ENCODE measurements around the gene BICRA.
"Not testable (repeated sequence)": the region's sequence is repeated elsewhere in the genome, so short reads cannot be mapped to it uniquely, and the experiment has no call there.

BICRA gene

GRCh38 chr19:47608969-47609905 lies at the start of gene BICRA:
TSS of gene BICRA (plus strand) at chr19:47609134. CDS start at chr19:47673575, 64,441 bp downstream.
- peak; percentile 78 for DNase-seq

DNA sequence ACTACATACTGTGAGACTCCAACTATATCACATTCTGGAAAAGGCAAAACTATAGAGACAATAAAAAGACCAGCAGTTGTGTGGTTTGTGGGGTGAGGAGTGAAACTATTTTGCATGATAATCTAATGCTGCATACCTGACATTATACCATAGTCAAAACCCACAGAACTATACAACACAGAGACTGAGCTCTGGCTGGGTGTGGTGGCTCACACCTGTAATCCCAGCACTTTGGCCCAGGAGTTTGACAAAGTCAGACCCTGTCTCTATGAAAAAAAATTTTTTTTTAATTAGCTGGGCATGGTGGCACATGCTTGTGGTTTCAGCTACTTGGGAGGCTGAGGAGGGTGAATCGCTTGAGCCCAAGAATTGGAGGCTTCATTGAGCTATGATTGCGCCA lies 47.9 kb upstream of the BICRA start:
- no peak for DNase-seq

DNA sequence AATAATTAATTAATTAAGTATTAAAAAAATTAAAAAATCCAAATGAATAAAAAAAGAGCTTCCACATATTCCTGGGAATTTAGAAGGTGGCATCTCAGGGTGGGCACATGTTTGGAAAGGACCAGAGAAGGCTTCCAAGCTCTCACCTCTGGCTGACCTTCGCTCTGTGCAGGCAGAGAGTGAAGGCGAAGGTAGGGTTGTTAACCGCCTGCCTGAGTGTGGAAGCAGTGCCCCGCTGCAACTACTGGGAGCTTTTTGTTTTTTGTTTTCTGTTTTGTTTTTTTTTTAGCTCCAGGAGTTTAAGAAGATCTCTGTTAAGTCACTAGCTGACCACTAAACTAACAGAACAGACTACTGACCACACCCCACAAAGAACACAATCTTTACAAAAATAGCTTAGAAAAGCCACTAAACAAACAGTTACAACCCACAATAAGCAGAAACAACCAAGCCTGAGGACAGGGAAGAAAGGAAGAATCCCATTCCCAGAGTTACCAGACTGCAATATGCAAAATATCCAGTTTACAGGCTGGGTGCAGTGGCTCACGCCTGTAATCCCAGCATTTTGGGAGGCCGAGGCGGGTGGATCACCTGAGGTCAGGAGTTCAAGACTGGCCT lies 47.4 kb upstream of the BICRA start:
- no peak for DNase-seq

- DNase-seq, result no peak
Measured at GRCh38 chr19:47564081-47564480, 44.9 kb upstream of the BICRA start.

DNA sequence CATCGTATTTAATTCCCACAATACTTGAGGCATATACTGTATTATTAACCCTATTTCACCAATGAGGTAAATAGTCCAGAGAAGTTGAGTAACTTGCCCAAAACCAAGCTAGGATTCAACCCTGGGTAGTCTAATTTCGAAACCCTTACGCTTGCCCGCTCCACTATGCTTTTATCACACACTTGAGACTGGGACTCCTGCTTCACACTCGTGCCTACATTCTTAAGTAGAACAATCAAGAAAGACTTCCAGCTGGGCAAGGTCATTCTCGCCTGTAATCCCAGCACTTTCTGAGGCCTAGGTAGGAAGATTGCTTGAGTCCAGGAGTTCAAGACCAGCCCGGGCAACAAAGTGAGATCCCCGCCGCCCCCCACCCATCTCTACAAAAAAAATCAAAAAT lies 39.6 kb upstream of the BICRA start:
- DNase-seq, result no peak

DNA sequence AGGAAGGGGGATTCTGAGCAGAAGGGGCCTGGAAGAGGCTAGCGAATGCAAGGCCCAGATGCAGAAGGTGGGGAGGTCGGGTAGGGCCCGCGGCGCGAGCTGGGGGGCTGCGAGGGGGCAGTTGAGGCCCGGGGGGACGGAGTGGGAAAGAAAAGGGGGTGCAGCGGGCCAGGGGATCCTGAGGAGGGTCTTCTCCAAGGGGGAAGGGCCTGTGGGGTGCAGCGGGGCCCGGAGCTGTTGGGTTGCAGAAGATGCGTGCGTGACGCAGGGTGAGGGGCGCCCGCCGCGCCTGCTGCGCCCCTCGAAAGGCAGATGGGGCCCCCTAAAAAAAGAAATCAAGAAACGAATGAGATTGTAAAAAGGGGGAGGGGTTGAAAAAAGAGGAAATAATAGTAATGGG lies 36.3 kb upstream of the BICRA start:
- no peak for DNase-seq

GRCh38 chr19:47573071-47574026 lies 35.6 kb upstream of the BICRA start, which contains the start of gene ZNF541:
TSS of gene ZNF541 (minus strand) at chr19:47573148. CDS start at chr19:47555856, 17,292 bp downstream.
- DNase-seq, result no peak

DNA sequence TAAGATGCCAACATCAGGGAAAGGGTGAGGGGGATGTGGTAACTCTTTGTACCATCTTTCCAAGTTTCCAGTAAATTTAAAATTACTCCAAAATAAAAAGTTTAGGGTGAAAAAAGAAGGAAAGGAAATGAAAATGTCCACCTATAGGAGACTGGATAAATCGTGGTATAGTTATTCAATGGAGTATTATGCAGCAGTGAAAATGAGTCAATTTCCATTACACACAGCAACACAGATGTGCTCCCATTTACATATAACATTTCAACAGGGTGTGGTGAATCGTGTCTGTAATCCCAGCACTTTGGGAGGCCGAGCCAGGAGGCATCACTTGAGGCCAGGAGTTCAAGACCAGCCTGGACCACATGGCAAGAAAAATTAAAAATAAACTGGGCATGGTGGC lies 28.5 kb upstream of the BICRA start:
- no peak for DNase-seq

GRCh38 chr19:47581605-47582319 lies 27.2 kb upstream of the BICRA start:
- no peak for DNase-seq

DNA sequence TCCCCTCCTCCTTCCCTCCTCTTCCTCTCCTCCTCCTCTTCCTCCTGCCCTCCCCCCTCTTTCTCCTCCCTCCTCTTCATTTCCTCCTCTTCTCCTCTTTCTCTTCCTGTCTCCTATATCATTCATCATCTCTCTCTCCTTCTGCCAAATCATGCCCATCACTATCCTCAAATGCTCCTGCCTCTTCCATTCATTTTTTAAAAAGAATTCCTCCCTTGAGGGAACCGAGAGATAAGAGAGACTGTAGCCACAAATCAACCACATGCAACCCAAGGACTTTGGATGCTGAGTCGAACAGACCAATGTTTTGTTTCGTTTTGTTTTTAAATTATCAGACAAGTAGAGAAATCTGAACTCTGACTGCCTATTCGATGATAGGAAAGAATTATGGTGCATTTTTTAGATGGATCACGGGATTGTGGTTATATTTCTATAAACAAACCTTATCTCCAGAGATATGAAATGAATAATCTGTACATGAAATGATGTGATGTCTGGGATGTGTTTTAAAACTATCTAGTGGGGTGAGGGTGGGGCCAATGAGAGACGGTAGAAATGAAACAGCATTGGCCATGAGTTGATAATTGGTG lies 26.5 kb upstream of the BICRA start:
- no peak for DNase-seq

DNA sequence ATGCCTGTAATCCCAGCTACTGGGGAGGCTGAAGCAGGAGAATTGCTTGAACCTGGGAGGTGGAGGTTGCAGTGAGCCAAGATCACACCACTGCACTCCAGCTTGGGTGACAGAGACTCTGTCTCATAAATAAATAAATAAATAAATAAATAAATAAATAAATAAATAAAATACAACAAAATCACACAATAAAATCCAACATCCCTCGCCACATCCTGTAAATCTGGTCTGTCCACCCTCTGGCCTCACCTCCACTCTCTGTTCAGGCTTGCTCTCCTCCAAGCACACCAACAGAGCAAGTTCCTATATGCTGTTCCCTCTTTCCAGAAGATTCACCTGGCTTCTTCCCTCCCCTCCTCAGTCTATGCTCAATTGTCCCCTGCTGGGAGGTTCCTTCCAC lies 25.8 kb upstream of the BICRA start:
- not testable (repeated sequence) for DNase-seq

- no peak for DNase-seq
Measured at GRCh38 chr19:47587295-47587694, 21.6 kb upstream of the BICRA start.

GRCh38 chr19:47589824-47590223 lies 19.1 kb upstream of the BICRA start:
- DNase-seq, result no peak

GRCh38 chr19:47593860-47594259 lies 15.1 kb upstream of the BICRA start:
- DNase-seq, result no peak

GRCh38 chr19:47595944-47596343 lies 13.0 kb upstream of the BICRA start:
- DNase-seq, result no peak

DNA sequence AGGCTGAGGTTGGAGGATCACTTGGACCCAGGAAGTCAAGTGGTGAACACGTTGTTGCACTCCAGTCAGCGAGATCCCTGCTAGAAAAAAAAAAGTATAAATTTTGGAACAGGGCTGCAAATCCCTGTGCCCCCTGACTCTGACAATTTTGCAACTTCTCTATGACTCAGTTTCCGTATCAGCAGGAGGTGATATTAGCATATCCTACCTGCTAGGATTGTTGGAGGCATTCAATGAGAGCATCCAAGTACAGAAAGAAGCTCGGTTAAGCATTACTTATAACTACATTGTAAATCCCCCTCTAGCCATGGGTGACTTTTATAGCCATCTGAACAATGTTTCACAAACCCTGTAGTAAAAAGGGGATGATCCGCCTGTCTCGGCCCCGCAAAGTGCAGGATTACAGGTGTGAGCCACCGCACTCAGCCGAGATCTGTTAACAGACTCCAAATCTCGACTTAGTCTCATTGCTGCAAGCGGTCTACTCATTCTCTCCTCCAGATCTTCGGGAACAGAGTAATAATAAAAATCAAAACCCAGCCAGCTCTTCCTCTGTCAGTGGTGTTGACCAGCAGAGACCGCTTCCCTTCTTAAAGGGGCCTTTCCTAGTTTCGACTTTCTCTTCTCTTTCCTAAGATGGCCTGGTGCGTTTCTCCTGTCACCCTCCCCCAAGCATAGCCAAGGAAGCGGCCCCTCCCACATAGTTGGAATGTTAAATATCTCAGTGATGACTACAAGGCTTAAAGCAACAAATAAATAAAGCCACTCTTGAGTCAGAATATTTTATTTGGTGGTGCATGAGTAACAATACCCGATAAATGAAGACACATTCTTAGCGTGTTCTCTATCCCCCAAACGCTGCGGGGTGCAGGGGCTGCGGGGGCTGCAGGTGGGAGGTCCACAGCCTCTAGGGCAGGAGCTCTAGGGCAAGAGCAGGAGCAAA lies 10.3 kb upstream of the BICRA start:
- no peak for DNase-seq

- DNase-seq, result not testable (repeated sequence)
Measured at GRCh38 chr19:47599671-47600245, 9.2 kb upstream of the BICRA start.

GRCh38 chr19:47600246-47601179 lies 8.4 kb upstream of the BICRA start:
- peak; percentile 98 for DNase-seq

All from NCI-H774 (cell line).